Memory B cell (primary cell): ENCODE data around the gene ACER2.
A peak's percentile ranks its signal among the peaks of the same experiment; 100 is the strongest.

Source experiments
- ATAC-seq: fragments of 150-1000 bp; cut with Tn5 transposase; 2 replicates; pipeline ENCODE4 v1.10.0; 2021; ENCODE audit warnings: low read depth, mild to moderate bottlenecking, moderate library complexity
- DNase-seq, 2 donors: peaks; one replicate each; pipeline ENCODE4 v3.0.0; 2022; ENCODE audit warnings: low spot score in 2 of 2
- H3K27ac Mint-ChIP-seq: one replicate; pipeline ENCODE4 v1.8.0; 2022; ENCODE audit warnings: mild to moderate bottlenecking, moderate library complexity, mixed read lengths
- H3K27me3 Mint-ChIP-seq: one replicate; pipeline ENCODE4 v1.8.0; 2022; ENCODE audit warnings: mixed read lengths
- H3K36me3 Mint-ChIP-seq: one replicate; pipeline ENCODE4 v1.8.0; 2022; ENCODE audit warnings: mild to moderate bottlenecking, mixed read lengths
- H3K4me1 Mint-ChIP-seq: one replicate; pipeline ENCODE4 v1.8.0; 2022; ENCODE audit warnings: mixed read lengths
- H3K4me3 Mint-ChIP-seq: one replicate; pipeline ENCODE4 v1.8.0; 2022; ENCODE audit warnings: mild to moderate bottlenecking, moderate library complexity, mixed read lengths
- H3K9me3 Mint-ChIP-seq: one replicate; pipeline ENCODE4 v1.8.0; 2022; ENCODE audit warnings: mixed read lengths

ACER2 gene

DNA sequence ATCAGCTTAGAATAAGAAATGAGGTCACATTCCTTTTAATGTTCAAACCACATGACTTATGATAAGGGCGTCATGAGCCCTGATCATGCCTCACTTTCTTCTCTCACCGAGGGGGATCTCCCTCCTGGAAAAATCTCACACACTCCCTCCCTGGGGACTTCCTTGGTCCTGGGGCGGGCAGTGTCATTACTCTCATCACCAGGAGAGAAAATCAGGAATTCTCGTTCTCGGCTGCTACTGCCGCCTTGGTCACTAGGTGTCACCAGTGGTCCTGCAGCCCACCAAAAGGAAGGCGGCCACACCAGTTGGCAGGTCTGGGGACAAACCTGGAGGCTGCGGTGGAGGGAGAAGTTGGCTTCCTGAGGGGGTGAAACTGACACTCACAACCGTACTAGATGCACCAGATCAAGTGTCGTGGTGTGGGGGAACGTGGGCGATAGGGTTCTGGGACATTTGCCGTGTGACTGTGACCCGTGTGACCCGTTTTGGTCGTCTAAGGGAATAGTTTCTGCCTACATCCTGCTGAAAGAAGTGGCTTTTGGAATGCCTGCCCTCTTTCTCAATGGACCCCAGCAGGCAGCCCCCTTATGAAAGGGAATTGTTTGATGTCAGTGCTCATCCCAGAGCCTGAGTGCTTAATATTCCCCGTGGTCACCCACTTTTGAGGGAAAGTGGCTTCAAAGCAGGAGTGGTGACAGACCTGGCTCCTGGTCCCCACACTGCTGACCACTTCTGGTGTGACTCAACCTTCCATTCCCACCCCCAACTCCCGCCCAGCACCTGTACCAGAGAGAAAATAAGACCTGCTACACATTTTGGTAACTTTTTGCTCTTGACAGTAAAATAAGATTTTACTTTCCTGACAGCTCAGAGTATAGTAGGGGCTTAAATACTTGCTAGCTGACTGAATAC is 63.2 kb downstream of the ACER2 start:
- Mint-ChIP-seq H3K9me3 (no peaks in the 10 kb centered on the region), H3K4me3 (peak overlapping the region; percentile 76), H3K27ac (no peak overlapping the region), H3K27me3 (no peaks in the 10 kb centered on the region), H3K36me3 (no peaks in the 10 kb centered on the region), H3K4me1 (peaks cover 4% of the 10 kb centered on the region)
- ATAC-seq (peak; percentile 70), DNase-seq (peak in 1 of 2 donors; percentile 42)

- no peaks in the 10 kb centered on the region for H3K9me3 Mint-ChIP-seq
- no peak overlapping the region for H3K4me3 Mint-ChIP-seq
- DNase-seq (no peak), ATAC-seq (no peak)
- H3K27me3 Mint-ChIP-seq: no peaks in the 10 kb centered on the region
- peaks cover 4% of the 10 kb centered on the region for H3K4me1 Mint-ChIP-seq
- H3K27ac Mint-ChIP-seq: no peak overlapping the region
- no peaks in the 10 kb centered on the region for H3K36me3 Mint-ChIP-seq
These were observed 64.8 kb downstream of the ACER2 start for GRCh38 chr9:19473605-19474004.

GRCh38 chr9:19479874-19480273 is 71.1 kb downstream of the ACER2 start:
- Mint-ChIP-seq H3K9me3 (no peaks in the 10 kb centered on the region), H3K4me3 (no peak overlapping the region), H3K27ac (no peak overlapping the region), H3K4me1 (no peaks in the 10 kb centered on the region), H3K36me3 (no peaks in the 10 kb centered on the region), H3K27me3 (no peaks in the 10 kb centered on the region)
- ATAC-seq (no peak), DNase-seq (no peak)

DNA sequence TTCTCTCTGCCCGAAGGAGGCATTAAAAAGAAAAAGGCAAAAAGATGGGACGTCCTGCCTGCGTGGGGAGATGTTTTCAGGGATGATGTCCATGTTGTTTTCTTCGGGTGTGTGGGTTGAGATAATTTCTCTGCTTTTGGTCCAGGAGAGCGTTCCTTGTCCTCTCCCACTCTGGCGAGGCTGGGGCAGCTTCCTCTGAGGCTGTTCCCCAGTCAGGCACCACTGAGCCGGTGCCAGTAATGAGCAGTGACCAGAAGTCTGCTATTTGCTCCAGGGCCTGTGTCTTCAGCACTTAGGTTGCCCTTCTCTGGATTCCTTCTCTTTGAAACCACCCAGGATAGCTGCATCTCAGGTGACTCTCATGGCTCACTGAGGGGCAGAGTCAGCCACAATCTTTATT is 71.5 kb downstream of the ACER2 start:
- DNase-seq (no peak), ATAC-seq (no peak)
- Mint-ChIP-seq H3K27me3 (no peaks in the 10 kb centered on the region), H3K27ac (no peak overlapping the region), H3K4me3 (no peak overlapping the region), H3K4me1 (no peaks in the 10 kb centered on the region), H3K36me3 (no peaks in the 10 kb centered on the region), H3K9me3 (no peaks in the 10 kb centered on the region)

GRCh38 chr9:19481121-19481870 is 72.5 kb downstream of the ACER2 start:
- H3K36me3 Mint-ChIP-seq: no peaks in the 10 kb centered on the region
- DNase-seq (no peak), ATAC-seq (no peak)
- no peaks in the 10 kb centered on the region for H3K9me3 Mint-ChIP-seq
- no peaks in the 10 kb centered on the region for H3K27me3 Mint-ChIP-seq
- no peaks in the 10 kb centered on the region for H3K4me1 Mint-ChIP-seq
- no peak overlapping the region for H3K4me3 Mint-ChIP-seq
- H3K27ac Mint-ChIP-seq: no peak overlapping the region

DNA sequence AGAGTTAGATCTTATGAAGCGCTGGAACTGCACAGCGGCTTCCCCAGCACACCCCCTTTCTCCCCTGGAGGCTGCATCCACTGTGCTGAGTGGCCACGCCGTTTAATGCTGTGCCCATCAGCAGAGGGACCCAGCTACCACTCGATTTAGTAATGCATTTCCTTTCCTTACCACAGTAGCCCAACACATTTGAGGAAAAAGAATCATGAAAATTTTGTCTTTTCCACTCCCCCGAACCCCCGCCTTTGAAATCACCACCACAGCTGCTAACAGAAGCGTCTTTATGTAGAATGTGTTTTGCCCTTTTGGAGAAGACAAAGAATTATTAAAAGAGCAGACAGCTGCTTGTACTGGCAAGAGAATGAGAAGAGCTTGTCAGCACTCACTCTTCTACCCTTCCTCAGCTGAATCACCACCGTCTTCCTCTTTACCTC is 73.2 kb downstream of the ACER2 start:
- H3K4me3 Mint-ChIP-seq: no peak overlapping the region
- DNase-seq (no peak), ATAC-seq (no peak)
- no peaks in the 10 kb centered on the region for H3K27me3 Mint-ChIP-seq
- H3K36me3 Mint-ChIP-seq: no peaks in the 10 kb centered on the region
- no peaks in the 10 kb centered on the region for H3K9me3 Mint-ChIP-seq
- H3K4me1 Mint-ChIP-seq: no peaks in the 10 kb centered on the region
- no peak overlapping the region for H3K27ac Mint-ChIP-seq

GRCh38 chr9:19484699-19485098 is 75.9 kb downstream of the ACER2 start:
- Mint-ChIP-seq H3K36me3 (no peaks in the 10 kb centered on the region), H3K4me1 (no peaks in the 10 kb centered on the region), H3K4me3 (no peak overlapping the region), H3K27ac (no peak overlapping the region), H3K9me3 (no peaks in the 10 kb centered on the region), H3K27me3 (no peaks in the 10 kb centered on the region)
- ATAC-seq: no peak
- DNase-seq: no peak

DNA sequence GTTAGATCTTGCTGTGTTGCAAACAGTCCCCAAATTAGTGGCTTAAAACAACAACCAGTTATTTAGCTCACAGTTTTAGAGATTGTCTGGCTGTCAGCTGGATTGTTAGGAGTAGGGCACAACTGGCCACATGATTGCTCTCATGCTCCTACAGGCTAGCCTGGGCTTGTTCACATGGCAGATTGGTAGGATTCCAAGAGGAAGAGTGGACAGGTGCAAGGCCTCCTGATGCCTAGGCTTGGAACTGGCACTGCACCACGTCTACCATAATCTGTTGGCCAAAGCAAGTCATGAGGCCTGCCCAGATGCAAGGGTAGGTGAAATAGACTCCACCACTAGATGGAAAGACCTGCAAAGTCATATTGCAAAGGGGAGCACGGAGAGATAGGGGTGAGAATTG is 76.4 kb downstream of the ACER2 start:
- ATAC-seq (no peak), DNase-seq (no peak)
- Mint-ChIP-seq H3K27ac (no peak overlapping the region), H3K4me3 (no peak overlapping the region), H3K36me3 (no peaks in the 10 kb centered on the region), H3K9me3 (no peaks in the 10 kb centered on the region), H3K4me1 (no peaks in the 10 kb centered on the region), H3K27me3 (no peaks in the 10 kb centered on the region)

- Mint-ChIP-seq H3K27me3 (no peaks in the 10 kb centered on the region), H3K4me3 (no peak overlapping the region), H3K36me3 (no peaks in the 10 kb centered on the region), H3K9me3 (no peaks in the 10 kb centered on the region), H3K27ac (no peak overlapping the region), H3K4me1 (no peaks in the 10 kb centered on the region)
- ATAC-seq (no peak), DNase-seq (no peak)
These were observed 78.0 kb downstream of the ACER2 start for GRCh38 chr9:19486803-19487202.

GRCh38 chr9:19488721-19489120 is 79.9 kb downstream of the ACER2 start:
- Mint-ChIP-seq H3K4me1 (peaks cover 3% of the 10 kb centered on the region), H3K4me3 (no peak overlapping the region), H3K9me3 (no peaks in the 10 kb centered on the region), H3K27me3 (peaks cover 2% of the 10 kb centered on the region), H3K27ac (no peak overlapping the region), H3K36me3 (no peaks in the 10 kb centered on the region)
- no peak for ATAC-seq
- DNase-seq: no peak

DNA sequence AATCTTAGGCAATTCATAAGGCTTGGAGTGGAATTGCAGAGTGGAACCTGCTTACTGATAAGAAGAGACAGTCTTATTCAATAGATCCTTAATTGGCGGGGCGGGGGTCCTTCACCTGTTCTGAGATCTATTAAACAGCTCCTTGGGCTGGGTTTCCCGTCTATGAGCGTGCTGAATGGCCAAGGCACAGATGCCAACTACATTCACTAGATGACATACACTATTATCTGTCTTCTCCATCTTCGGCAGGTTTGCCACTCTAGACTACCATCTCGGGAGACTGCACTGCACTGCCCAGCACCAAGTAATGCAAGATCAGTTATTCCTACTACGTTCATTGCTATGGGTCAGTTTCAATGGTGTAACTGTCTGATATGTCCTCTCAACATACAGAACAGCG is 81.5 kb downstream of the ACER2 start:
- no peaks in the 10 kb centered on the region for H3K36me3 Mint-ChIP-seq
- DNase-seq (no peak), ATAC-seq (no peak)
- peaks cover 3% of the 10 kb centered on the region for H3K4me1 Mint-ChIP-seq
- no peak overlapping the region for H3K4me3 Mint-ChIP-seq
- peaks cover 6% of the 10 kb centered on the region for H3K27me3 Mint-ChIP-seq
- H3K27ac Mint-ChIP-seq: no peak overlapping the region
- no peaks in the 10 kb centered on the region for H3K9me3 Mint-ChIP-seq

DNA sequence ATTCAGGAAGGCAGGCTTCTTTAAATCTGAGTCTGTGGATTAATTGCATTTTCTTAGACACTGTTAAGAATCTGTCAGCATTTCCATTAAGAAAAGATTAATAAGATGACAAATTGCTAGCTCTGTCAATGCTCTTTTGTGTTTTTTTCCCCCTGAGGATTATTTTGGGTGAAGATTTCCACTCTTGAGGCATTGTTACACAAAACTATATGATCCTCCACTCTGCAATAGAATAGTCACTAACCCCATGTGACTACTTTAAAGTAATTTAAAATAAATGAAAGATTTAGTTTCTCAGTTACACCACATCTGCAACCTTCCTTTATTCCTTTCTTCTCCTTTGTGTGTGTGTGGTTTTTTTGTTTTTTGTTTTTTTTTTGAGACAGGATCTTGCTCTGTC is 82.0 kb downstream of the ACER2 start:
- DNase-seq: no peak
- Mint-ChIP-seq H3K27ac (no peak overlapping the region), H3K27me3 (peaks cover 7% of the 10 kb centered on the region), H3K9me3 (no peaks in the 10 kb centered on the region), H3K4me1 (peaks cover 3% of the 10 kb centered on the region), H3K36me3 (no peaks in the 10 kb centered on the region), H3K4me3 (no peak overlapping the region)
- no peak for ATAC-seq

DNA sequence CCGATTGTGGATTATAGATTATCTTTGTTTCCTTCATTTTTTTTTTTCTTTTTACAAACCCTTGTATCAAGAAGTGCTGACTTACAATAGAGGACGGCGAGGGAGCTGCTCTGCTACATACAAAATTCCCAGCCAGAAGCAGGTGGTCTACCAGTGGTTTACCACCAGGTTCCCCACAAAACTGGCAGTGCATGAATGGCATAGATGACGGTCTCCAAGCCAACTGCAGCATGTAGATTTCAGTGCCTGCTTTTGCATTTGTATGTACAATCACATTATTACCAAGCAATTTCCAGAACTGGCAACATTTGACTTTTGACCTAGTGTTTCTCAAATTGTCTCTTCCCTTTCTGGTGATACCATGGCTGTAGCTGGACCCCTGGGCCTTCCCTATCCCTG is 84.0 kb downstream of the ACER2 start:
- H3K4me1 Mint-ChIP-seq: peaks cover 3% of the 10 kb centered on the region
- H3K27me3 Mint-ChIP-seq: peaks cover 7% of the 10 kb centered on the region
- no peaks in the 10 kb centered on the region for H3K9me3 Mint-ChIP-seq
- no peak overlapping the region for H3K4me3 Mint-ChIP-seq
- no peak overlapping the region for H3K27ac Mint-ChIP-seq
- no peak for ATAC-seq
- no peak for DNase-seq
- H3K36me3 Mint-ChIP-seq: no peaks in the 10 kb centered on the region

DNA sequence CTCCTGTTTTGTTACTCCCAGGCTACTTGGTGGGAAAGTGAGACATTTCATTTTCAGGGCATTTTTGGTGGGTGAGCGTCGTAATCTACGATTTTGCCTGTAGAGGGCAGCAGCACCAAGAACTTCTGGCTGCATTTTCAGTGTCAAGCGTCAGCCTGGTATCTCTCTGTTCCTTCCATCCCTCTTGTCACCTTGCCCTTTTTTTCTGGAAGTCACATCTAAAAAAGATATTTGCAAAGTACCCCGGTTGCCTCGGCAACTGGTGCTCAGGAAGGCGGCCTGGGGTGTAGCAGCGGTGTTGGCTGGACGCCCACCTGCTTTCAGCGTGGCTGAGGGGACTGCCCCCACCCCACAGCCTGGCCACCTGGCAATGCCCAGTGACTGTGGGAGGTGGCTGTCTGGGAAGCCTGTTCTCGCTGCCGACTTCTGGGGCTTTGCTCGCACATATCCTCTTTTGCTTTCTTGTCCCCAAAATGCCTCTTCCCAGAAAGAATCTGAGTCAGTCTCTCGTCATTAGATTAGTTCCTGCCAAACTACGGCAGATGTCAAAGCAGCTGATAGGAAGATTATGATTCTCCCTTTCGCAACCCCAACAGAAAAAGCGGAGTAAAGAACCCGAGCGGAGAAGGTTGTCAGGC is 84.5 kb downstream of the ACER2 start:
- no peak overlapping the region for H3K27ac Mint-ChIP-seq

More for the DNA sequence above, 84.5 kb downstream of the ACER2 start:
- DNase-seq (peak; percentile 18 to 25), ATAC-seq (peak; percentile 55)
- Mint-ChIP-seq H3K4me3 (peak overlapping the region; percentile 30), H3K4me1 (peaks cover 3% of the 10 kb centered on the region), H3K27me3 (peaks cover 7% of the 10 kb centered on the region), H3K36me3 (no peaks in the 10 kb centered on the region), H3K9me3 (no peaks in the 10 kb centered on the region)
